Sigmoid colon (tissue), 3 donors: ENCODE data around the gene PTRH1.

Experiments used
- CTCF ChIP-seq, 4 experiments: fragments of 450-650 bp in 3 of 4; fragments of 200-600 bp in 1 of 4; IDR thresholded peaks; one replicate each; pipeline ENCODE4 v1.5.1; 2016 to 2019; ENCODE audit warnings: antibody characterized with exemption in 4 of 4, mild to moderate bottlenecking in 3 of 4, moderate library complexity in 2 of 4
- POLR2A ChIP-seq, 2 donors: fragments of 450-650 bp; IDR thresholded peaks; one replicate each; pipeline ENCODE4 v1.6.1; 2016; ENCODE audit warnings: antibody characterized with exemption in 2 of 2, mild to moderate bottlenecking in 2 of 2, moderate library complexity in 2 of 2

GRCh38 chr9:127705577-127706379, 9.7 kb downstream of the PTRH1 start:
- no peak for TF ChIP-seq CTCF (IDR thresholded peaks at IDR 0.05)
- no peak for TF ChIP-seq POLR2A (IDR thresholded peaks at IDR 0.05)
